Nephron (organoid): ENCODE data around the gene RBM4B.

ENCODE experiments used
- H3K27ac Mint-ChIP-seq, 3 experiments: 2 replicates each; pipeline ENCODE4 v1.8.0; 2020; ENCODE audit warnings: mixed read lengths in 3 of 3, mild to moderate bottlenecking in 2 of 3, moderate library complexity in 1 of 3
- H3K27me3 Mint-ChIP-seq: 2 replicates; pipeline ENCODE4 v1.8.0; 2021; ENCODE audit warnings: low read depth, mild to moderate bottlenecking, moderate library complexity, mixed read lengths
- H3K36me3 Mint-ChIP-seq: 2 replicates; pipeline ENCODE4 v1.8.0; 2020; ENCODE audit warnings: low read depth, mixed read lengths
- H3K4me1 Mint-ChIP-seq: 2 replicates; pipeline ENCODE4 v1.8.0; 2020; ENCODE audit warnings: mixed read lengths
- H3K4me3 Mint-ChIP-seq, 3 experiments: 2 replicates each; pipeline ENCODE4 v1.8.0; 2020; ENCODE audit warnings: mild to moderate bottlenecking in 3 of 3, mixed read lengths in 3 of 3, moderate library complexity in 2 of 3
- H3K9me3 Mint-ChIP-seq: 2 replicates; pipeline ENCODE4 v1.8.0; 2020; ENCODE audit warnings: mixed read lengths
- TF ChIP-seq, protein P1 (sequence below), 3 experiments: fragments of 200-600 bp; sonication (generic); IDR thresholded peaks; one replicate each; pipeline ENCODE4 v1.5.0; 2021; ENCODE audit warnings: antibody characterized with exemption in 3 of 3; ENCODE audit not compliant: unreplicated experiment in 3 of 3

RBM4B gene

DNA sequence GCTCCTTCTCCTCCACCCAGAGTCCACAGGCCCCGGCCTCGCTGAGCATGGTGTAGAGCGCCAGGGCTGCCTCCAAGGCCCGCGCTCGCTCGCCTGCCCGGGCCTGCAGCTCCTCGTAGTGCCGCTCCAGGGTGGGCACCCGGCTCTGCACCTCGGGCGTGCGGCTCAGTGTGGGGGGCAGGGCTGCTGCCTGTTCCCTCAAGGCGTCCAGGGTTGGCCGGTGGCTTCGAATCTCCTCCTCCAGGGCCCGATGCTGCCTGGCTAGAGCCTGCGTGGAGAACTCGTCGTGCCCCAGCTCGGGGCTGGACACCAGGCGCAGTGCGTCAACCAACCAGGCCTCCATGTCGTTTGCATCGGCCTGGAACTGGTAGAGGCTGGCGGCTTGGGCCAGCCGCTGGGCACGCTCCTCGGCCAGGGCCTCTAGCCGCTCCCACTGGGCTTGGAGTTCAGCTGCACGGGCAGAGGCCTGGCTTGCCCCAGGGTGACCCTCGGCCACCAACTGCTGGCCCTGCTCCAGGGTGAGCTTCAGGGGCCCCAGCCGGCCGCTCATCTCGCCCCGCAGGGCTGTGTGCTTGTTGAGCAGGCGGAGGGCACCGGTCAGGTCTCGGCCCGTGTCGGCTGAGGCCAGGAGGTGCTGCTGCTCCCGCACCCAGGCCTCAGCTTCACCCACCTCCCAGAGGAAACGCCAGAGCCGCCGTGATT, 27.1 kb upstream of the RBM4B start:
- no peaks in the 10 kb centered on the region for H3K4me1 Mint-ChIP-seq
- TF ChIP-seq, protein P1, sequence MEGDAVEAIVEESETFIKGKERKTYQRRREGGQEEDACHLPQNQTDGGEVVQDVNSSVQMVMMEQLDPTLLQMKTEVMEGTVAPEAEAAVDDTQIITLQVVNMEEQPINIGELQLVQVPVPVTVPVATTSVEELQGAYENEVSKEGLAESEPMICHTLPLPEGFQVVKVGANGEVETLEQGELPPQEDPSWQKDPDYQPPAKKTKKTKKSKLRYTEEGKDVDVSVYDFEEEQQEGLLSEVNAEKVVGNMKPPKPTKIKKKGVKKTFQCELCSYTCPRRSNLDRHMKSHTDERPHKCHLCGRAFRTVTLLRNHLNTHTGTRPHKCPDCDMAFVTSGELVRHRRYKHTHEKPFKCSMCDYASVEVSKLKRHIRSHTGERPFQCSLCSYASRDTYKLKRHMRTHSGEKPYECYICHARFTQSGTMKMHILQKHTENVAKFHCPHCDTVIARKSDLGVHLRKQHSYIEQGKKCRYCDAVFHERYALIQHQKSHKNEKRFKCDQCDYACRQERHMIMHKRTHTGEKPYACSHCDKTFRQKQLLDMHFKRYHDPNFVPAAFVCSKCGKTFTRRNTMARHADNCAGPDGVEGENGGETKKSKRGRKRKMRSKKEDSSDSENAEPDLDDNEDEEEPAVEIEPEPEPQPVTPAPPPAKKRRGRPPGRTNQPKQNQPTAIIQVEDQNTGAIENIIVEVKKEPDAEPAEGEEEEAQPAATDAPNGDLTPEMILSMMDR (IDR thresholded peaks at IDR 0.05; ENCODE audit: unreplicated experiment in 3 of 3): no peak
- H3K27ac Mint-ChIP-seq: no peak overlapping the region
- H3K9me3 Mint-ChIP-seq: no peaks in the 10 kb centered on the region
- H3K36me3 Mint-ChIP-seq: peaks cover 27% of the 10 kb centered on the region
- no peaks in the 10 kb centered on the region for H3K27me3 Mint-ChIP-seq
- H3K4me3 Mint-ChIP-seq: no peak overlapping the region

- TF ChIP-seq, protein P1 (IDR thresholded peaks at IDR 0.05; ENCODE audit: unreplicated experiment in 3 of 3): no peak
- Mint-ChIP-seq H3K27me3 (no peaks in the 10 kb centered on the region), H3K36me3 (peaks cover 40% of the 10 kb centered on the region), H3K27ac (no peak overlapping the region), H3K4me3 (no peak overlapping the region), H3K9me3 (no peaks in the 10 kb centered on the region), H3K4me1 (no peaks in the 10 kb centered on the region)
Measured at GRCh38 chr11:66701432-66702240, 23.9 kb upstream of the RBM4B start.

- Mint-ChIP-seq H3K27me3 (no peaks in the 10 kb centered on the region), H3K36me3 (peaks cover 38% of the 10 kb centered on the region), H3K27ac (no peak overlapping the region), H3K4me3 (no peak overlapping the region), H3K9me3 (no peaks in the 10 kb centered on the region), H3K4me1 (no peaks in the 10 kb centered on the region)
- TF ChIP-seq, protein P1 (IDR thresholded peaks at IDR 0.05; ENCODE audit: unreplicated experiment in 3 of 3): no peak
Measured at GRCh38 chr11:66700742-66701141, 23.1 kb upstream of the RBM4B start.

DNA sequence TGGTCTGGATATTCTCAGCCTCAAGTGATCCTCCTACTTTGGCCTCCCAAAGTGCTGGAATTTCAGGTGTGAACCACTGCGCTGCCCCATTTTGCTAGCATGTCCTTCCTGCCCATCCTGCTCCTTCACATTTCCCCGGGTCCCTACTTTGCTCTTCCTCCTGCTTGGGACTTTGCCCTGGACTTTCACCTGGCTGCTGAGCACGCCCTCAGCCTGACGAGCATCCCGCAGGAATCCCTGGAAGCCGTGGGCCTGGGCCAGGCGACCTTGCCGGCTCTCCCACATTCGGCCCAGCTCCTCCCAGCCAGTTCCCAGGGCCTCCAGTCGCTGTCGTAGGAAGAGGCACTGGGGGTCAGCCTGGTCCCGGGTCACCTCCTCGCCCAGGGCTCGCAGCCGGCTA, 22.6 kb upstream of the RBM4B start:
- Mint-ChIP-seq H3K36me3 (peaks cover 36% of the 10 kb centered on the region), H3K9me3 (no peaks in the 10 kb centered on the region)

GRCh38 chr11:66698491-66698890, 20.8 kb upstream of the RBM4B start:
- Mint-ChIP-seq H3K36me3 (peaks cover 36% of the 10 kb centered on the region), H3K27ac (no peak overlapping the region), H3K4me1 (no peaks in the 10 kb centered on the region), H3K9me3 (no peaks in the 10 kb centered on the region), H3K27me3 (no peaks in the 10 kb centered on the region), H3K4me3 (no peak overlapping the region)
- TF ChIP-seq, protein P1 (IDR thresholded peaks at IDR 0.05; ENCODE audit: unreplicated experiment in 3 of 3): no peak

More for the DNA sequence above, 22.6 kb upstream of the RBM4B start:
- H3K27me3 Mint-ChIP-seq: no peaks in the 10 kb centered on the region
- no peaks in the 10 kb centered on the region for H3K4me1 Mint-ChIP-seq
- no peak overlapping the region for H3K27ac Mint-ChIP-seq
- no peak overlapping the region for H3K4me3 Mint-ChIP-seq
- TF ChIP-seq, protein P1 (IDR thresholded peaks at IDR 0.05; ENCODE audit: unreplicated experiment in 3 of 3): no peak
